HepG2 (cell line): Measurements from ENCODE around the gene RIPOR3. TPM values are rescaled to one million over a fixed set of nuclear protein-coding genes. Genes with fewer than 3 reads are reported as not detected.

Source experiments
- DMAP1 ChIP-seq: IDR thresholded peaks from 2 replicates; pipeline ENCODE4 v1.6.1; 2016
- HINFP ChIP-seq: sonication (generic); formaldehyde crosslinking; IDR thresholded peaks from 2 replicates; pipeline ENCODE4 v1.4.0; 2020; ENCODE audit warnings: low read depth, mild to moderate bottlenecking, missing genetic modification reagents
- HOXD1 ChIP-seq: sonication (generic); formaldehyde crosslinking; IDR thresholded peaks from 2 replicates; pipeline ENCODE4 v1.5.0; 2020; ENCODE audit warnings: missing genetic modification reagents
- IKZF1 ChIP-seq: fragments of 450-650 bp; IDR thresholded peaks from 2 replicates; pipeline ENCODE4 v1.7.1; 2016
- MED1 ChIP-seq: sonication (generic); formaldehyde crosslinking; IDR thresholded peaks from 2 replicates; pipeline ENCODE4 v1.4.0; 2020; ENCODE audit warnings: missing genetic modification reagents
- NFE2L2 ChIP-seq: fragments of 150-350 bp; IDR thresholded peaks from 2 replicates; pipeline ENCODE4 v1.6.1; 2014; ENCODE audit warnings: low read length
- PITX1 ChIP-seq: sonication (generic); formaldehyde crosslinking; IDR thresholded peaks from 2 replicates; pipeline ENCODE4 v1.5.1; 2020; ENCODE audit warnings: mild to moderate bottlenecking, missing genetic modification reagents
- REPIN1 ChIP-seq: sonication (generic); formaldehyde crosslinking; IDR thresholded peaks from 2 replicates; pipeline ENCODE4 v1.8.0; 2022; ENCODE audit warnings: missing genetic modification reagents, low read depth, mild to moderate bottlenecking, borderline replicate concordance
- SIN3A ChIP-seq: IDR thresholded peaks from 2 replicates; pipeline ENCODE4 v1.6.1; 2011; ENCODE audit warnings: low read depth, mild to moderate bottlenecking, control low read depth, low read length, borderline replicate concordance
- SIN3B ChIP-seq: fragments of 150-350 bp; IDR thresholded peaks from 2 replicates; pipeline ENCODE4 v1.6.1; 2014; ENCODE audit warnings: low read length
- SNAPC4 ChIP-seq: sonication (generic); formaldehyde crosslinking; IDR thresholded peaks from 2 replicates; pipeline ENCODE4 v1.4.0; 2020; ENCODE audit warnings: mild to moderate bottlenecking, missing genetic modification reagents
- SP1 ChIP-seq, 2 experiments: fragments of 450-650 bp in 1 of 2; sonication (generic) in 1 of 2; formaldehyde crosslinking in 1 of 2; IDR thresholded peaks; 2 replicates each; pipeline versions ENCODE4 v1.4.0 to v1.6.1; 2016 to 2020; ENCODE audit warnings: missing genetic modification reagents in 1 of 2
- SRSF4 ChIP-seq: fragments of 200-400 bp; formaldehyde crosslinking; IDR thresholded peaks from one replicate; pipeline ENCODE4 v1.6.1; 2018; ENCODE audit warnings: mild to moderate bottlenecking, low read depth, low read length, moderate library complexity; ENCODE audit not compliant: poor library complexity, severe bottlenecking
- TOE1 ChIP-seq: sonication (generic); formaldehyde crosslinking; IDR thresholded peaks from 2 replicates; pipeline ENCODE4 v1.4.0; 2020; ENCODE audit warnings: mild to moderate bottlenecking, missing genetic modification reagents
- YEATS4 ChIP-seq: sonication (generic); formaldehyde crosslinking; IDR thresholded peaks from 2 replicates; pipeline ENCODE4 v1.4.0; 2020; ENCODE audit warnings: missing genetic modification reagents, borderline replicate concordance
- ZNF17 ChIP-seq: sonication (generic); formaldehyde crosslinking; IDR thresholded peaks from 2 replicates; pipeline ENCODE4 v1.5.0; 2020; ENCODE audit warnings: mild to moderate bottlenecking, missing genetic modification reagents
- ZNF224 ChIP-seq: sonication (generic); formaldehyde crosslinking; IDR thresholded peaks from 2 replicates; pipeline ENCODE4 v1.5.0; 2020; ENCODE audit warnings: mild to moderate bottlenecking, missing genetic modification reagents
- ZNF251 ChIP-seq: sonication (generic); formaldehyde crosslinking; IDR thresholded peaks from 2 replicates; pipeline ENCODE4 v1.9.0; 2021; ENCODE audit warnings: mild to moderate bottlenecking, missing genetic modification reagents
- ZNF256 ChIP-seq: sonication (generic); formaldehyde crosslinking; conservative IDR thresholded peaks from 2 replicates; pipeline ENCODE4 v1.4.0; 2020; ENCODE audit warnings: missing genetic modification reagents
- ZNF558 ChIP-seq: sonication (generic); formaldehyde crosslinking; IDR thresholded peaks from 2 replicates; pipeline ENCODE4 v1.9.0; 2022; ENCODE audit warnings: mild to moderate bottlenecking, missing genetic modification reagents, borderline replicate concordance
- polyA plus RNA-seq, 8 experiments: library from polyadenylated mRNA; depleted of rRNA in 3 of 8; stranded (reverse) in 7 of 8; unstranded in 1 of 8; fragments of >200 nt; fragmentation: Illumina TruSeq in 4 of 8; extraction: Trizol in 4 of 8; gene quantifications; 2 replicates each; pipeline versions ENCODE4 v1.2.1 to v1.2.3, GENCODE V29; 2011 to 2016; ENCODE audit warnings: low read depth in 4 of 8, missing spikeins in 1 of 8, mixed read lengths in 1 of 8; ENCODE audit not compliant: insufficient read depth in 1 of 8
- total RNA-seq, 5 experiments: library from RNA; depleted of rRNA; stranded (reverse); fragments of >200 nt; fragmentation: Illumina TruSeq; extraction: Trizol; gene quantifications; 2 replicates each; pipeline ENCODE4 v1.2.3, GENCODE V29; 2016; ENCODE audit warnings: low read depth in 1 of 5
- TF ChIP-seq, protein P1 (sequence below): sonication (generic); formaldehyde crosslinking; IDR thresholded peaks from 2 replicates; pipeline ENCODE4 v1.4.0; 2020; ENCODE audit warnings: missing genetic modification reagents

RIPOR3 gene
- total and polyA plus RNA-seq, 2 of the 13 experiments (the other 11 are each of a cell fraction or from before 2014, with no cell fraction given): 0.18 TPM; not detected in 1

GRCh38 chr20:50729901-50730764, 38.8 kb upstream of the RIPOR3 start (continued):
- TF ChIP-seq SNAPC4 (no peak), ZNF256 (CRISPR knock-in tag) (no peak), HOXD1 (CRISPR knock-in tag) (no peak), HINFP (CRISPR knock-in tag) (0 out of 2 replicates have a peak, but pooled peaks have one; percentile 22), ZNF17 (no peak), SP1 (IDR thresholded peaks at IDR 0.05) (no peak), SP1 (CRISPR knock-in tag; IDR thresholded peaks at IDR 0.05) (no peak), IKZF1 (no peak), YEATS4 (CRISPR knock-in tag) (no peak), ZNF558 (CRISPR knock-in tag) (no peak), SIN3A (0 out of 2 replicates have a peak, but pooled peaks have one; percentile 18), PITX1 (CRISPR knock-in tag) (no peak), ZNF224 (CRISPR knock-in tag) (no peak), NFE2L2 (no peak), DMAP1 (no peak), SIN3B (no peak), MED1 (CRISPR knock-in tag) (no peak), TOE1 (CRISPR knock-in tag) (no peak), SRSF4 (no peak), REPIN1 (no peak), ZNF251 (CRISPR knock-in tag) (peak; percentile 34; the same call in 1 of the 2 replicates)
- TF ChIP-seq, protein P1, sequence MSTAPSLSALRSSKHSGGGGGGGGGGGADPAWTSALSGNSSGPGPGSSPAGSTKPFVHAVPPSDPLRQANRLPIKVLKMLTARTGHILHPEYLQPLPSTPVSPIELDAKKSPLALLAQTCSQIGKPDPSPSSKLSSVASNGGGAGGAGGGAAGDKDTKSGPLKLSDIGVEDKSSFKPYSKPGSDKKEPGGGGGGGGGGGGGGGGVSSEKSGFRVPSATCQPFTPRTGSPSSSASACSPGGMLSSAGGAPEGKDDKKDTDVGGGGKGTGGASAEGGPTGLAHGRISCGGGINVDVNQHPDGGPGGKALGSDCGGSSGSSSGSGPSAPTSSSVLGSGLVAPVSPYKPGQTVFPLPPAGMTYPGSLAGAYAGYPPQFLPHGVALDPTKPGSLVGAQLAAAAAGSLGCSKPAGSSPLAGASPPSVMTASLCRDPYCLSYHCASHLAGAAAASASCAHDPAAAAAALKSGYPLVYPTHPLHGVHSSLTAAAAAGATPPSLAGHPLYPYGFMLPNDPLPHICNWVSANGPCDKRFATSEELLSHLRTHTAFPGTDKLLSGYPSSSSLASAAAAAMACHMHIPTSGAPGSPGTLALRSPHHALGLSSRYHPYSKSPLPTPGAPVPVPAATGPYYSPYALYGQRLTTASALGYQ (CRISPR knock-in tag): no peak
